Measurements from ENCODE around the gene MYL4. TPM values are rescaled to one million over a fixed set of nuclear protein-coding genes. Genes with fewer than 3 reads are reported as not detected.

Gene MYL4
- total and polyA plus RNA-seq, 10 of the 15 experiments (the other 5 are each of a cell fraction or from before 2014, with no cell fraction given) = 0.23 to 1.6 (median 0.58) TPM; not detected in 3

GRCh38 chr17:47246120-47246519, 37.0 kb downstream of the MYL4 start:
- ChIA-PET CTCF (interaction anchor here (0.7 to 5.7 kb wide), 5 partner anchors 12 to 69 kb away, joined by 3 to 19 read pairs (median 6); no protein-coding TSS in a partner anchor), POLR2A (no interaction called here), SMC1A (ENCODE audit: uncharacterized antibody, unreplicated experiment) (interaction anchor here (0.8 to 1.6 kb wide), 4 partner anchors 11 to 69 kb away, joined by 3 to 8 read pairs (median 4); no protein-coding TSS in a partner anchor), RAD21 (ENCODE audit: unreplicated experiment) (no interaction called here)
- no peaks in the 10 kb centered on the region for H4K20me1 ChIP-seq (ENCODE audit: control insufficient read depth, insufficient read depth)
- no peak overlapping the region for H3K27ac ChIP-seq (ENCODE audit: control insufficient read depth, insufficient read depth)
- H3K4me3 ChIP-seq = no peak overlapping the region
- H3K36me3 ChIP-seq (ENCODE audit: control insufficient read depth in 2 of 2, insufficient read depth in 2 of 2, low read length in 1 of 2) = no peaks in the 10 kb centered on the region
- no peak overlapping the region for H3K4me2 ChIP-seq (ENCODE audit: control insufficient read depth, insufficient read depth)
- no peaks in the 10 kb centered on the region for H3K79me2 ChIP-seq (ENCODE audit: control insufficient read depth, insufficient read depth, low read length)
- H3K4me1 ChIP-seq (ENCODE audit: control insufficient read depth, insufficient read depth, low read length) = no peaks in the 10 kb centered on the region
- H3K9ac ChIP-seq (ENCODE audit: control insufficient read depth, insufficient read depth, low read length) = no peak overlapping the region
- intact Hi-C loops (cut with micrococcal nuclease; ENCODE audit: unreplicated experiment) (no loop called here), in situ Hi-C loops (cut with MboI) (no loop called here)
- DNase-seq (ENCODE audit: low read depth, low spot score) (no peak), ATAC-seq (no peak), FAIRE-seq (no peak)
- BruUV-seq (replicated peaks) = no TSS peak
- H3K9me3 ChIP-seq (replicated peaks; ENCODE audit: control insufficient read depth, insufficient read depth, low read length) = no peaks in the 10 kb centered on the region
- TF ChIP-seq PBX3 (IDR thresholded peaks at IDR 0.05; ENCODE audit: insufficient replicate concordance, low read depth, low read length) (no peak), CUX1 (IDR thresholded peaks at IDR 0.05; ENCODE audit: insufficient replicate concordance, low read depth, low read length) (no peak), BRCA1 (IDR thresholded peaks at IDR 0.05; ENCODE audit: low read depth, low read length) (no peak), KDM1A (IDR thresholded peaks at IDR 0.05; ENCODE audit: borderline replicate concordance) (no peak), RAD51 (IDR thresholded peaks at IDR 0.05) (no peak), WRNIP1 (IDR thresholded peaks at IDR 0.05; ENCODE audit: borderline replicate concordance, low read depth, low read length) (no peak), FOS (IDR thresholded peaks at IDR 0.05; ENCODE audit: borderline replicate concordance, extremely low read depth, insufficient read length) (no peak), SKIL (IDR thresholded peaks at IDR 0.05; ENCODE audit: low read depth, poor library complexity, severe bottlenecking) (no peak), MXI1 (IDR thresholded peaks at IDR 0.05; ENCODE audit: low read depth, low read length) (no peak), CHD1 (IDR thresholded peaks at IDR 0.05; ENCODE audit: low read depth, low read length) (no peak), CREM (IDR thresholded peaks at IDR 0.05; ENCODE audit: low read depth) (no peak), USF1 (IDR thresholded peaks at IDR 0.05; ENCODE audit: borderline replicate concordance, extremely low read length, insufficient read depth, low read depth, low read length) (no peak)
- 47% methylated on average over 2 of the region's 2 CpGs for WGBS (ENCODE audit: insufficient coverage, insufficient replicate concordance, low lambda C conversion rate, missing lambda C conversion rate)
- no peak overlapping the region for H2AFZ ChIP-seq (ENCODE audit: control insufficient read depth, low read depth, low read length)
- H3K27me3 ChIP-seq (replicated peaks in 1 of 2; ENCODE audit: control insufficient read depth in 2 of 2, insufficient read depth in 2 of 2, low read length in 1 of 2) = no peaks in the 10 kb centered on the region

Data from GM12878 (cell line).